Measurements from ENCODE around the gene NEK5. TPM values are rescaled to one million over a fixed set of nuclear protein-coding genes. Genes with fewer than 3 reads are reported as not detected.

Gene NEK5
- total and polyA plus RNA-seq, 2 of the 8 experiments (the other 6 are each of a cell fraction or from before 2014, with no cell fraction given), result 0.12 to 0.35 TPM

GRCh38 chr13:52027832-52028231 lies 101.0 kb downstream of the NEK5 start:
- 100% methylated on average over 1 of the region's 1 CpG; no CpG with 5 or more reads in 1 of the 2 experiments for WGBS, 2 experiments (ENCODE audit: extremely low coverage in 1 of 2, insufficient coverage in 1 of 2, insufficient read length in 1 of 2, insufficient replicate concordance in 2 of 2, low coverage in 1 of 2, low lambda C conversion rate in 2 of 2, missing lambda C conversion rate in 1 of 2)
- POLR2A ChIA-PET (ENCODE audit: partially characterized antibody), result interaction anchor here (1.7 kb wide), 1 partner anchor 29 kb away, joined by 4 read pairs; no protein-coding TSS in a partner anchor

More at GRCh38 chr13:52027832-52028231, 101.0 kb downstream of the NEK5 start:
- no peak overlapping the region for H2BK20ac ChIP-seq (ENCODE audit: low read length)
- peaks cover 0 to 12% of the 10 kb centered on the region in 2 experiments; a peak in 2 of 4 replicates for H3K79me2 ChIP-seq (ENCODE audit: control insufficient read depth in 1 of 2, insufficient read depth in 2 of 2, low read length in 2 of 2)
- no peak overlapping the region for H3K23ac ChIP-seq (ENCODE audit: insufficient read length)
- H4K91ac ChIP-seq (replicated peaks; ENCODE audit: insufficient read length, low read length), result no peak overlapping the region
- H3K18ac ChIP-seq (ENCODE audit: extremely low read depth, low read length), result no peak overlapping the region
- FAIRE-seq (no peak), DNase-seq (ENCODE audit: low read depth in 1 of 2, low spot score in 2 of 2) (no peak)
- no peak overlapping the region for H3K4ac ChIP-seq (replicated peaks; ENCODE audit: insufficient read length, low read depth, low read length)
- no peaks in the 10 kb centered on the region for H3K27me3 ChIP-seq (replicated peaks in 1 of 4; ENCODE audit: control insufficient read depth in 3 of 4, extremely low read depth in 1 of 4, insufficient read depth in 3 of 4, low read length in 3 of 4)
- no peak overlapping the region for H2BK15ac ChIP-seq (ENCODE audit: low read length)
- H4K5ac ChIP-seq (ENCODE audit: insufficient read length, low read depth, low read length), result no peak overlapping the region
- H3K14ac ChIP-seq (ENCODE audit: insufficient read length), result no peak overlapping the region
- no peaks in the 10 kb centered on the region for H3K4me1 ChIP-seq (replicated peaks in 1 of 4; ENCODE audit: control insufficient read depth in 3 of 4, insufficient read depth in 4 of 4, low read length in 3 of 4)
- no peaks in the 10 kb centered on the region for H4K20me1 ChIP-seq (replicated peaks in 1 of 2; ENCODE audit: control insufficient read depth in 1 of 2, insufficient read depth in 2 of 2, low read length in 2 of 2)
- CTCF ChIA-PET (ENCODE audit: partially characterized antibody), result interaction anchor here (0.6 to 2.4 kb wide), 4 partner anchors 15 to 725 kb away, joined by 3 to 7 read pairs (median 6); partner anchors contain the start of gene ALG11
- H3K9me3 ChIP-seq (ENCODE audit: insufficient read depth in 2 of 2, low read depth in 1 of 2, low read length in 1 of 2), result peaks cover 12 to 14% of the 10 kb centered on the region in 2 experiments; a peak in 2 of 4 replicates
- H3K23me2 ChIP-seq (ENCODE audit: low read depth, low read length), result no peaks in the 10 kb centered on the region
- no peak overlapping the region for H2BK120ac ChIP-seq (replicated peaks; ENCODE audit: low read depth, low read length)
- H3K36me3 ChIP-seq (ENCODE audit: control insufficient read depth in 2 of 4, insufficient read depth in 4 of 4, low read length in 3 of 4), result peaks cover 3 to 60% (median 33%) of the 10 kb centered on the region in 4 experiments; a peak in 7 of 8 replicates
- no peak overlapping the region for H2BK5ac ChIP-seq (ENCODE audit: low read depth, low read length)
- no peak overlapping the region for H2BK12ac ChIP-seq (ENCODE audit: low read depth, low read length)
- no peak overlapping the region for H4K8ac ChIP-seq (ENCODE audit: extremely low read depth, insufficient read depth, low read length)
- H2AFZ ChIP-seq (ENCODE audit: low read length), result no peak overlapping the region
- no peak overlapping the region for H3K4me3 ChIP-seq (ENCODE audit: extremely low read depth in 1 of 4, insufficient read depth in 2 of 4, low read depth in 3 of 4, low read length in 4 of 4)
- H3K27ac ChIP-seq (ENCODE audit: low read depth, low read length), result no peak overlapping the region
- no peak overlapping the region for H3K9ac ChIP-seq (replicated peaks in 1 of 4; ENCODE audit: extremely low read depth in 1 of 4, low read depth in 3 of 4, low read length in 3 of 4)
- H3K4me2 ChIP-seq (ENCODE audit: insufficient read depth in 1 of 2, low read depth in 2 of 2, low read length in 2 of 2), result no peak overlapping the region
- no peaks in the 10 kb centered on the region for H3K79me1 ChIP-seq (ENCODE audit: low read depth, low read length)
- no peak overlapping the region for H2AK5ac ChIP-seq (ENCODE audit: low read depth, low read length)
- H3K56ac ChIP-seq (replicated peaks; ENCODE audit: insufficient read length, low read depth, low read length), result no peak overlapping the region

Data from H1 (cell line).